GM18519 (cell line): Measurements from ENCODE around the gene CCDC137.

Experiments used
- ATAC-seq: cut with Tn5 transposase; IDR thresholded peaks from one replicate; pipeline ENCODE4 v1.9.1; 2021; ENCODE audit warnings: mild to moderate bottlenecking, moderate library complexity; ENCODE audit not compliant: unreplicated experiment, low FRiP score

The CCDC137 gene

GRCh38 chr17:81680150-81680549 lies 13.6 kb downstream of the CCDC137 start:
- ATAC-seq = no peak

- ATAC-seq = no peak
Observed at GRCh38 chr17:81681672-81682071, 15.1 kb downstream of the CCDC137 start.

GRCh38 chr17:81682565-81683207 lies 16.1 kb downstream of the CCDC137 start:
- no peak for ATAC-seq

GRCh38 chr17:81683208-81683583 lies 16.7 kb downstream of the CCDC137 start:
- no peak for ATAC-seq

- ATAC-seq = peak; percentile 89
Observed at GRCh38 chr17:81683584-81684441, 17.3 kb downstream of the CCDC137 start, which contains the start of the genes ARL16 and HGS. Gene ARL16, minus strand, starts transcription at chr17:81683797. Its CDS starts 44 bp downstream, at chr17:81683753. Gene HGS, plus strand, starts transcription at chr17:81684011. Its CDS starts 56 bp downstream, at chr17:81684067.

- no peak for ATAC-seq
Observed at GRCh38 chr17:81684442-81684911, 17.9 kb downstream of the CCDC137 start.

- no peak for ATAC-seq
Observed at GRCh38 chr17:81685108-81685507, 18.6 kb downstream of the CCDC137 start.

- no peak for ATAC-seq
Observed at GRCh38 chr17:81686614-81687013, 20.1 kb downstream of the CCDC137 start.

- ATAC-seq = no peak
Observed at GRCh38 chr17:81687770-81688541, 21.4 kb downstream of the CCDC137 start.

- ATAC-seq = no peak
Observed at GRCh38 chr17:81688616-81689015, 22.1 kb downstream of the CCDC137 start.

GRCh38 chr17:81690066-81690465 lies 23.5 kb downstream of the CCDC137 start:
- ATAC-seq = no peak

GRCh38 chr17:81690549-81690948 lies 24.0 kb downstream of the CCDC137 start:
- no peak for ATAC-seq

- no peak for ATAC-seq
Observed at GRCh38 chr17:81691196-81691595, 24.7 kb downstream of the CCDC137 start.

GRCh38 chr17:81691608-81692007 lies 25.1 kb downstream of the CCDC137 start:
- ATAC-seq = no peak

GRCh38 chr17:81693509-81694210 lies 27.1 kb downstream of the CCDC137 start:
- ATAC-seq = no peak

GRCh38 chr17:81694810-81695209 lies 28.3 kb downstream of the CCDC137 start:
- ATAC-seq = no peak

- ATAC-seq = no peak
Observed at GRCh38 chr17:81695211-81695610, 28.7 kb downstream of the CCDC137 start.

- ATAC-seq = no peak
Observed at GRCh38 chr17:81695801-81696200, 29.3 kb downstream of the CCDC137 start.

GRCh38 chr17:81696218-81696941 lies 29.8 kb downstream of the CCDC137 start:
- no peak for ATAC-seq
